ENCODE results near the gene HDAC9.

- no peak for TF ChIP-seq CTCF (conservative IDR thresholded peaks at IDR 0.05; ENCODE audit: low read length)
- TF ChIP-seq EZH2phosphoT487 (IDR thresholded peaks at IDR 0.05; ENCODE audit: borderline replicate concordance), result no peak
These were observed 482.6 kb downstream of the HDAC9 start for GRCh38 chr7:18978108-18978495.

Data from Loucy (cell line).